Measurements from ENCODE around the gene EPB41L4A.

EPB41L4A gene

GRCh38 chr5:112320408-112320807, 98.7 kb downstream of the EPB41L4A start:
- Mint-ChIP-seq H3K4me1 (ENCODE audit: low read depth) (no peaks in the 10 kb centered on the region), H3K9me3 (ENCODE audit: low read depth) (no peaks in the 10 kb centered on the region), H3K27ac (no peak overlapping the region), H3K4me3 (no peak overlapping the region), H3K36me3 (no peaks in the 10 kb centered on the region), H3K27me3 (peaks cover 16% of the 10 kb centered on the region)

DNA sequence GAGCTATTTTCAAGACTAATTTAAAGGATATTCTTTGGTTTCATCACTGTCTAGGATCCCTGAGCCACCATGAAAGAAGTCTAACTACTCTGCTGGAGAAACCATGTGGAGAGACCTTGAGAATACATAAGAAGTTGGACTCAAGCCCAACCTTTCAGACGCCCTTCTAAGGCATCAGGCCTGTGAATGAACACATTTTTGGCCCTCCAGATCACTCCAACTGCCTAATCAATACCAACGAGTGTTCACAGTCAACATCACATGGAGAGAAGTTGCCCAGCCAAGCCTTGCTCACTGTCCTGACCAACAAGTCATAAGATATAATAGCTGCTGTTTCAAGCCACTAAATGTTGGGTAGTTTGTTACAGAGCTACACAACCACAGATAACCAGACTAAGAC, 100.7 kb downstream of the EPB41L4A start:
- Mint-ChIP-seq H3K36me3 (no peaks in the 10 kb centered on the region), H3K4me3 (no peak overlapping the region), H3K27ac (no peak overlapping the region), H3K27me3 (peaks cover 20% of the 10 kb centered on the region), H3K9me3 (ENCODE audit: low read depth) (no peaks in the 10 kb centered on the region), H3K4me1 (ENCODE audit: low read depth) (no peaks in the 10 kb centered on the region)

- no peaks in the 10 kb centered on the region for H3K9me3 Mint-ChIP-seq (ENCODE audit: low read depth)
- H3K4me1 Mint-ChIP-seq (ENCODE audit: low read depth) = no peaks in the 10 kb centered on the region
- H3K4me3 Mint-ChIP-seq = no peak overlapping the region
- H3K36me3 Mint-ChIP-seq = no peaks in the 10 kb centered on the region
- H3K27me3 Mint-ChIP-seq = peaks cover 20% of the 10 kb centered on the region
- no peak overlapping the region for H3K27ac Mint-ChIP-seq
These were observed 101.2 kb downstream of the EPB41L4A start for GRCh38 chr5:112317866-112318265.

- Mint-ChIP-seq H3K4me1 (ENCODE audit: low read depth) (no peaks in the 10 kb centered on the region), H3K27ac (no peak overlapping the region), H3K9me3 (ENCODE audit: low read depth) (no peaks in the 10 kb centered on the region), H3K36me3 (no peaks in the 10 kb centered on the region), H3K4me3 (no peak overlapping the region), H3K27me3 (peaks cover 17% of the 10 kb centered on the region)
These were observed 102.3 kb downstream of the EPB41L4A start for GRCh38 chr5:112316731-112317130.

DNA sequence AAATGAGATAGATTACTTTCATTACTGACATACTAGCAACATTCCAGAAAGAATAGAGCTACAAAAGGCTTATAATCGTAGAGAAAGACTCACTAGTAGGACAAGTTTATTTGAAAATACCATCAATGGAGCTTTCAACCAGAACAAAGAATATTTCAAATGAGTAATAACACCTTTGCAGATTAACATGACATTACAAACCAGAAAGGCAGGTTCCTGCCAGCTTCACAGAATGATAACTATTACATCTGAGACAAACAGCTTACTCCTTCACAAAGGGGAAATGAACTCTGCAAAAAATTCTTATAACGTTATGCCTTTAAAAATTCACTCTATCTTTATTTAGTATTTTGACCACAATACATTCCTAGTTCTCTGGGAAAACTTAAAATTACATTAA, 103.1 kb downstream of the EPB41L4A start:
- Mint-ChIP-seq H3K27ac (no peak overlapping the region), H3K4me3 (no peak overlapping the region), H3K4me1 (ENCODE audit: low read depth) (no peaks in the 10 kb centered on the region), H3K27me3 (peaks cover 17% of the 10 kb centered on the region), H3K36me3 (no peaks in the 10 kb centered on the region), H3K9me3 (ENCODE audit: low read depth) (no peaks in the 10 kb centered on the region)

DNA sequence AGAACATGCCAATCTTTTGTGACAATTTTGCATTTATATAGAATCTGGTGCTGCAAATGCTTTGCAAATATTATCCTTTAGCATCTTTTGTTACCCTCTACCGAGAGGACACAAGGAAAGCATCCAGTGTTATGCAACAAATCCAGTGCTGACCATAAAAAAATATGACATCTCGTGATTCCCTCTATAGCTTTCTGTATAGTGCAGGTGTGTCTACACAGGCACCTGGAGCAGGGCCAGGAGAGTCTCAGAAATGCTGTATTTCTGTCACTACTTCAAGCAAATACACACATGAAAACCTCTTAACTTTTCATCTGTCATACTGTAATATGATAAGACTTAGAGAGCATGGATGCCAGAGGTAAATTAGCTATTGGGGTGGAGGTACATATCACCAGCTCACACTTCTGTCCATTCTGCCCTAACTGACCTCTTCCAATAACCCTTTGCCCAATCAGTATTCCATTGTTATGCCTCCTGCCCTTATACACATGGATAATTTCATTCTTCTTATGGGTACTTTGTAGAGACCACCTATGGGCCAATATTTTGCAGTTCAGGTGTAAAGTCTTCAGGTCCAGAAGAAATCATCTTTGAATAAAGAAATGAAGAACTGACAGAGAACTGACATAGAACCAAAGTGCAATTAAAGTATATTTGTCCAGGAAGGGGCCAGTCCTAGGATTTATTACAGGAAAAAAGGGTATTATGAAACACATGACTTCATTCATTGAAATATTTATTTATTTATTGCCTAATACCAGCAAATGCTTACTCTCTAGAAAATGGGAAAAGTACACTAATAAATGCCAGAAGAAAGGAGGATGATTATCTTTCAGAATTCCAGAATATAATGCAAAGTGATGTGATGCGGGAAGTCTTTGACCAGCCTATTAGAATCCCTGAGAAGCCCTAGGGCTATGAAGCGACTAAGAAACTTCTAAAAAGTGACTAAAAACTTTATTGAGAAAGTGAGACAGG, 106.5 kb downstream of the EPB41L4A start:
- Mint-ChIP-seq H3K4me1 (ENCODE audit: low read depth) (no peaks in the 10 kb centered on the region), H3K27me3 (peaks cover 8% of the 10 kb centered on the region), H3K4me3 (no peak overlapping the region), H3K36me3 (no peaks in the 10 kb centered on the region), H3K27ac (no peak overlapping the region), H3K9me3 (ENCODE audit: low read depth) (no peaks in the 10 kb centered on the region)

GRCh38 chr5:112310746-112311145, 108.3 kb downstream of the EPB41L4A start:
- H3K27me3 Mint-ChIP-seq = peaks cover 13% of the 10 kb centered on the region
- no peaks in the 10 kb centered on the region for H3K36me3 Mint-ChIP-seq
- no peaks in the 10 kb centered on the region for H3K4me1 Mint-ChIP-seq (ENCODE audit: low read depth)
- no peaks in the 10 kb centered on the region for H3K9me3 Mint-ChIP-seq (ENCODE audit: low read depth)
- no peak overlapping the region for H3K27ac Mint-ChIP-seq
- no peak overlapping the region for H3K4me3 Mint-ChIP-seq

- Mint-ChIP-seq H3K9me3 (ENCODE audit: low read depth) (no peaks in the 10 kb centered on the region), H3K27me3 (peaks cover 15% of the 10 kb centered on the region), H3K36me3 (no peaks in the 10 kb centered on the region), H3K27ac (no peak overlapping the region), H3K4me3 (no peak overlapping the region), H3K4me1 (ENCODE audit: low read depth) (no peaks in the 10 kb centered on the region)
These were observed 110.5 kb downstream of the EPB41L4A start for GRCh38 chr5:112308608-112309007.

GRCh38 chr5:112306956-112307355, 112.1 kb downstream of the EPB41L4A start:
- Mint-ChIP-seq H3K36me3 (no peaks in the 10 kb centered on the region), H3K27me3 (peaks cover 19% of the 10 kb centered on the region), H3K27ac (no peak overlapping the region), H3K9me3 (ENCODE audit: low read depth) (no peaks in the 10 kb centered on the region), H3K4me3 (no peak overlapping the region), H3K4me1 (ENCODE audit: low read depth) (no peaks in the 10 kb centered on the region)

- H3K9me3 Mint-ChIP-seq (ENCODE audit: low read depth) = peaks cover 6% of the 10 kb centered on the region
- peaks cover 23% of the 10 kb centered on the region for H3K27me3 Mint-ChIP-seq
- no peak overlapping the region for H3K27ac Mint-ChIP-seq
- no peaks in the 10 kb centered on the region for H3K36me3 Mint-ChIP-seq
- H3K4me1 Mint-ChIP-seq (ENCODE audit: low read depth) = no peaks in the 10 kb centered on the region
- no peak overlapping the region for H3K4me3 Mint-ChIP-seq
These were observed 114.3 kb downstream of the EPB41L4A start for GRCh38 chr5:112304743-112305142.

GRCh38 chr5:112303685-112304084, 115.4 kb downstream of the EPB41L4A start:
- peaks cover 23% of the 10 kb centered on the region for H3K27me3 Mint-ChIP-seq

DNA sequence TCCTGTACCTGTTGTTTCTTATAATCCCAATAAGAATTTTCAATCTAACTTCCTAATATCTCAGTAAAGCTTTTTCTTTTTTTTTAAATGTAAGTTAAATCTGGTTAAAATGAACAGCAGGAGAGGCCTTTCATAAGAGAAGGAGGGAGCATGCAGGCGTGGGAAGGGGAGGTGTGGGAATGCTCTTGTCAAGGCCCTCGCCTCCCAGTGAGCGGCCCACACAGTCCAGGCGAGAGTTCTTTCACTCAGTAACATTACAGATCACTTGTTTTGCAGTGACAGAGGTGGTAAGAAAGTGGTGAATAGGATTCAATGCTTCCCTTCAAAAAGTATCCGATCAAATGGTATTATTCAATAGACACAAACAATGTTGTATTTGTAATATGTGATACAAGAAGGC, 125.0 kb downstream of the EPB41L4A start:
- Mint-ChIP-seq H3K36me3 (no peaks in the 10 kb centered on the region), H3K4me3 (no peak overlapping the region), H3K9me3 (ENCODE audit: low read depth) (peaks cover 11% of the 10 kb centered on the region), H3K27ac (no peak overlapping the region), H3K27me3 (no peaks in the 10 kb centered on the region), H3K4me1 (ENCODE audit: low read depth) (no peaks in the 10 kb centered on the region)

More at GRCh38 chr5:112303685-112304084, 115.4 kb downstream of the EPB41L4A start:
- no peak overlapping the region for H3K4me3 Mint-ChIP-seq
- no peaks in the 10 kb centered on the region for H3K4me1 Mint-ChIP-seq (ENCODE audit: low read depth)
- H3K27ac Mint-ChIP-seq = no peak overlapping the region
- H3K36me3 Mint-ChIP-seq = no peaks in the 10 kb centered on the region
- peaks cover 14% of the 10 kb centered on the region for H3K9me3 Mint-ChIP-seq (ENCODE audit: low read depth)

DNA sequence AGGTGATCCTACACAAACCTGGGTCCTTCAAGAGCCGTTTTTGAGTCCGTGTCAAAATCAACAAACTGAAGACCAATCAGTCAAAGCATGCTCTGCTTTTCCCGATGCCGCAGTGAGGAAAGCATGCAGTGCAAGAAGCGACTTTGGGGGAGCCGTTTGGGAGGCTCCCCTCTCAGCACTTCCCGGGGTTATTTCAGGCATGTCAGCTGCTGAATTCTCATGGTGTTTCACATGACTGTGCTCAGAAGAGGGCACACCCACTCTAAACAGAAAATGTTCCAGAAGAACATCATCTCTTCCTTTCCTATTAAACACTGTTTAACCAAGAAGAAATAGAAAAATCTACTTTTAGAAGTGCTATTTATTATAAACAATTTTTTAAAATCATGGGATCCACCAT, 125.5 kb downstream of the EPB41L4A start:
- Mint-ChIP-seq H3K27me3 (no peaks in the 10 kb centered on the region), H3K27ac (no peak overlapping the region), H3K4me3 (no peak overlapping the region), H3K9me3 (ENCODE audit: low read depth) (peaks cover 6% of the 10 kb centered on the region), H3K36me3 (no peaks in the 10 kb centered on the region), H3K4me1 (ENCODE audit: low read depth) (no peaks in the 10 kb centered on the region)

- no peak overlapping the region for H3K4me3 Mint-ChIP-seq
These were observed 128.4 kb downstream of the EPB41L4A start for GRCh38 chr5:112290691-112291090.

GRCh38 chr5:112289465-112289864, 129.6 kb downstream of the EPB41L4A start:
- no peak overlapping the region for H3K27ac Mint-ChIP-seq
- no peak overlapping the region for H3K4me3 Mint-ChIP-seq
- no peaks in the 10 kb centered on the region for H3K27me3 Mint-ChIP-seq
- no peaks in the 10 kb centered on the region for H3K4me1 Mint-ChIP-seq (ENCODE audit: low read depth)
- no peaks in the 10 kb centered on the region for H3K9me3 Mint-ChIP-seq (ENCODE audit: low read depth)
- H3K36me3 Mint-ChIP-seq = no peaks in the 10 kb centered on the region

More at GRCh38 chr5:112290691-112291090, 128.4 kb downstream of the EPB41L4A start:
- Mint-ChIP-seq H3K27me3 (no peaks in the 10 kb centered on the region), H3K27ac (no peak overlapping the region), H3K36me3 (no peaks in the 10 kb centered on the region), H3K4me1 (ENCODE audit: low read depth) (no peaks in the 10 kb centered on the region), H3K9me3 (ENCODE audit: low read depth) (no peaks in the 10 kb centered on the region)
